AG10803 (cell line): ENCODE data around the gene ZNF598.

Experiments used
- DNase-seq: peaks from one replicate; pipeline ENCODE4 v3.0.0; 2010; ENCODE audit warnings: low read depth
- H3K4me3 ChIP-seq: 2 replicates; pipeline ENCODE4 v1.5.1; 2011; ENCODE audit warnings: mild to moderate bottlenecking, low read length, control low read depth
- TF ChIP-seq, protein P1 (sequence below): conservative IDR thresholded peaks from 2 replicates; pipeline ENCODE4 v1.5.1; 2011; ENCODE audit warnings: mild to moderate bottlenecking, low read length, control low read depth, inconsistent platforms

The ZNF598 gene

DNA sequence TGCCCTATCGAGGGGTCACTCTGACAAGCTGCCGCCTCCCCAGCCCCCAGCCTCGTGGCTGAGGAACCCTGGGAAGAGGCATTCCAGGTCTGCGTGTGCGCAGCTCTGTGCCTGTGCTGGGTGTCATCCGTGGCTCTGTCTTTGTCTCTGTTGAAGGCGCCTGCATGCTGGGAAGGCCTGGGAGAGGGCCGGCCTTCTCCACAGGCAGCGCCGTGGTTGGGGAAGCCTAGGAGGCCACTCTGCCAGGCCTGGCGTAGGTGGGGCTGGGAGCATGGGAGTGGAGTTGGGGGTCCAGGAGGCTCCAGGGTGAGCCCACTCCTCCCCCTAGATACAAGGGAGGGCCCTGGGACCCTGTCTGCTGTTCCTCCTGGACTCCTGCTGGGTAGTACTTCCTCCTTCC lies 20.4 kb upstream of the ZNF598 start:
- H3K4me3 ChIP-seq, result no peak overlapping the region
- DNase-seq, result no peak
- TF ChIP-seq, protein P1, sequence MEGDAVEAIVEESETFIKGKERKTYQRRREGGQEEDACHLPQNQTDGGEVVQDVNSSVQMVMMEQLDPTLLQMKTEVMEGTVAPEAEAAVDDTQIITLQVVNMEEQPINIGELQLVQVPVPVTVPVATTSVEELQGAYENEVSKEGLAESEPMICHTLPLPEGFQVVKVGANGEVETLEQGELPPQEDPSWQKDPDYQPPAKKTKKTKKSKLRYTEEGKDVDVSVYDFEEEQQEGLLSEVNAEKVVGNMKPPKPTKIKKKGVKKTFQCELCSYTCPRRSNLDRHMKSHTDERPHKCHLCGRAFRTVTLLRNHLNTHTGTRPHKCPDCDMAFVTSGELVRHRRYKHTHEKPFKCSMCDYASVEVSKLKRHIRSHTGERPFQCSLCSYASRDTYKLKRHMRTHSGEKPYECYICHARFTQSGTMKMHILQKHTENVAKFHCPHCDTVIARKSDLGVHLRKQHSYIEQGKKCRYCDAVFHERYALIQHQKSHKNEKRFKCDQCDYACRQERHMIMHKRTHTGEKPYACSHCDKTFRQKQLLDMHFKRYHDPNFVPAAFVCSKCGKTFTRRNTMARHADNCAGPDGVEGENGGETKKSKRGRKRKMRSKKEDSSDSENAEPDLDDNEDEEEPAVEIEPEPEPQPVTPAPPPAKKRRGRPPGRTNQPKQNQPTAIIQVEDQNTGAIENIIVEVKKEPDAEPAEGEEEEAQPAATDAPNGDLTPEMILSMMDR, result no peak

- TF ChIP-seq, protein P1, result no peak
- H3K4me3 ChIP-seq, result no peak overlapping the region
- DNase-seq, result no peak
These were observed 19.7 kb upstream of the ZNF598 start for GRCh38 chr16:2029350-2029749.

GRCh38 chr16:2028620-2029220 lies 19.1 kb upstream of the ZNF598 start:
- H3K4me3 ChIP-seq, result no peak overlapping the region; the same call in 1 of the 2 replicates
- TF ChIP-seq, protein P1, result no peak
- DNase-seq, result no peak

DNA sequence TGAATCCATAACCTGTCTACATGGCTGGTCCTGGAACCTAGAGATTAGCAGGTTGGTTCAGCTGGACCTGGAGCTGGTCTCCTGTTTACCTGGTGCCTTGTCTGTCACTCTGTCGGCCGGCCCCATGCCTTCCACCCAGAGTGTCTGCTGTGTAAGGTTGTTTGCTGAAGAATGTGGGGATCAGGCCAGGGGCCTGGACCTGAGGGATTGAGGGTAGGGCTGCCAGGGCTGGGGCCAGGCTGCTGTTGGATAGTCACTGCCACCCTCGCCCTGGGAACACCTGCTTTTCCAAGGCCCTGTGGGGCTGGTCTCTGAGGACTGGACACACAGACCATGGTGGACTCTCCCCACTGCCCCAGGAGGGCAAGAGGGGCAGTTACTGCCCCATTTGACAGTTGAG lies 18.5 kb upstream of the ZNF598 start:
- DNase-seq, result no peak
- H3K4me3 ChIP-seq, result peak overlapping the region; percentile 73

GRCh38 chr16:2027024-2028010 lies 17.7 kb upstream of the ZNF598 start:
- DNase-seq, result peak; percentile 48
- TF ChIP-seq, protein P1, result no peak
- H3K4me3 ChIP-seq, result peak overlapping the region; percentile 73

More for the DNA sequence above, 18.5 kb upstream of the ZNF598 start:
- TF ChIP-seq, protein P1, result no peak

- DNase-seq, result no peak
- H3K4me3 ChIP-seq, result peak within 1 kb of the TSS; percentile 73
- TF ChIP-seq, protein P1, result no peak
These were observed 16.9 kb upstream of the ZNF598 start, which contains the start of gene NHERF2 for GRCh38 chr16:2026461-2027023. TSS of gene NHERF2 (plus strand) at chr16:2026902. CDS start at chr16:2027006, 104 bp downstream.
